Central memory CD8-positive, alpha-beta T cell (primary cell): ENCODE results near the gene PTGIS.

Experiments
- ATAC-seq: fragments of 150-1000 bp; cut with Tn5 transposase; replicated peaks from 2 replicates; pipeline ENCODE4 v1.10.0; 2022; ENCODE audit warnings: mild to moderate bottlenecking, moderate FRiP score, moderate number of reproducible peaks; ENCODE audit not compliant: poor library complexity, severe bottlenecking; ENCODE audit errors: extremely low read depth
- DNase-seq, 2 donors: peaks; one replicate each; pipeline ENCODE4 v3.0.0; 2021; ENCODE audit warnings: low spot score in 2 of 2
- H3K27ac Mint-ChIP-seq: one replicate; pipeline ENCODE4 v1.8.0; 2022; ENCODE audit warnings: low read depth, mild to moderate bottlenecking, moderate library complexity, mixed read lengths
- H3K27me3 Mint-ChIP-seq: one replicate; pipeline ENCODE4 v1.8.0; 2022; ENCODE audit warnings: mixed read lengths
- H3K36me3 Mint-ChIP-seq: one replicate; pipeline ENCODE4 v1.8.0; 2022; ENCODE audit warnings: mild to moderate bottlenecking, moderate library complexity, mixed read lengths; ENCODE audit not compliant: insufficient read depth
- H3K4me1 Mint-ChIP-seq: one replicate; pipeline ENCODE4 v1.8.0; 2022; ENCODE audit warnings: mixed read lengths
- H3K4me3 Mint-ChIP-seq: one replicate; pipeline ENCODE4 v1.8.0; 2022; ENCODE audit warnings: mild to moderate bottlenecking, moderate library complexity, mixed read lengths
- H3K9me3 Mint-ChIP-seq: one replicate; pipeline ENCODE4 v1.8.0; 2022; ENCODE audit warnings: mixed read lengths

PTGIS gene

DNA sequence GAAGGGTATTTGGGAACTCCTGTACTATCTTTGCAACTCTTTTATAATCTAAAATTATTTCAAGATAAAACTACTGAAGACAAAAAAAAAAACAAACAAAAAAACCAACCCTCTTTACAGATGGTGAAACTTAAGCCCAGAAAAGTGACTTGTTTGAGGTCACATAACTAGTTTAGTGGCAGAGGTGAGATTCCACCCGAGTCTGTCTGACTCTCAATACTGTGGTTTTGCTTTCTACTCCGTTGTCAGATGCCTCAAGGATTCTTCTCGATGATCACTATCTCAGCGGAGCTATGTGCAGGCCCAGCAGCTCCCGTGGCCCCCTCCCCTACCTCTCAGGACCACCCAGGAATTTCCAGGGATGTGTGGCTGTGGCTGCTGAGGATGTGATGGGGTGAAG is 49.4 kb downstream of the PTGIS start:
- H3K4me1 Mint-ChIP-seq, result peaks cover 8% of the 10 kb centered on the region
- H3K27me3 Mint-ChIP-seq, result peaks cover 44% of the 10 kb centered on the region
- H3K36me3 Mint-ChIP-seq, result no peaks in the 10 kb centered on the region
- ATAC-seq (peak; percentile 75), DNase-seq (no peak)
- H3K27ac Mint-ChIP-seq, result peak overlapping the region; percentile 35
- no peaks in the 10 kb centered on the region for H3K9me3 Mint-ChIP-seq
- no peak overlapping the region for H3K4me3 Mint-ChIP-seq

DNA sequence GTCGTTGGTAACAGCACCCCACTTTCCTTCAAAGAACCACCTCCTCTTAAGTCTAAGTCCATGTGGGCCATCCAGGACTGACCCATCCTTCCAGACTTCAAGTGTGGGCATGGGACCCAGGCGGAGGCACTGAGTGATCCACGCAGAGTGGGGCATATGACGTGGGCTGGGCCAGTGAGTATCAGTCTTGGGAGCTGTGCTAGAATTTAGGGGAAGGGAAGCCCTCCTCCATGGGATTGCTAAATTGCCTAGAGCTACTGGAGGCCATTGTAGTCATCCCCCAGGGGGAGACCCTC is 50.2 kb downstream of the PTGIS start:
- Mint-ChIP-seq H3K4me3 (no peak overlapping the region), H3K27me3 (peaks cover 36% of the 10 kb centered on the region), H3K4me1 (peaks cover 8% of the 10 kb centered on the region), H3K27ac (no peak overlapping the region), H3K9me3 (no peaks in the 10 kb centered on the region), H3K36me3 (no peaks in the 10 kb centered on the region)
- DNase-seq (no peak), ATAC-seq (no peak)

DNA sequence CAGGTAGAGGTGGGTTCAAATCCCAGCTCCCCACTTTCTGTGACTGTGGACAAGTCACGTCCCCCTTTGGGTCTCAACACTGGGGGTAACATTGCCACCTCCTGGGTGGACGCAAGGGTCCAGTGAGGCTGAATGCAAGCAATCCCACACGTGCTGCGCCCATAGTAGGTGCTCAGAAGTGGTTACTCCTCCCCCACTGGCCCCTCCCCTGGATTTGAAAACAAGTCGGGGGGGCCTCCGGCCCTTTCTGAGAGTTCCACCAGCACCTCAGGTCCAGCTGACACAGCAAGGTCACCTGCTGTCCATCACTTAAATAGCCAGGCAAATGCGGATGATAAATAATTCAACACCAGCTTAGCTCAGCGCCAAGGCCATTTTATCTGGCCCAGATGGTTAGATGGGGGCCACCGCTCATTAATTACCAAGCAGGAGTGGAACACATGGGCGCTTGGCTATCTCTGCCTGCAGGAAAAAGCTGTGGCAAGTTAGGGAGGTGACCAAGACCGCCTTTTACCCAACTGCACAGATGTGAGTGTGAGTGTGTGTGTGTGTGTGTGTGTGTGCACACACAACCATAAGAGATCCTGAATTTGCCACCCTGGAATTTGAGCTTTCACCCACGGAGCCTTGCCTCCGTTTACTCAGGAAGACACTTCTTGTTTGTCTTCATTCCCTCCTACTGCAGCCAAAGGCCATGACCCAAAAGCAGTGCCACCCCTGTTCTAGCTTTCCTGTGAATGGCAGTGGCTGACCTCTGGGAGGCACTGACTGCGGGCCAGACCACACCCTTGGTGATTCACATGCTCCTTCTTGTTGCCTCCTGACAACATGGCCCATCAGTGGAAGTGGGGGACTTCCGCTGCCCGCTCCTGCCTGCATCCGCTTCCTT is 50.8 kb downstream of the PTGIS start:
- Mint-ChIP-seq H3K27ac (no peak overlapping the region), H3K4me1 (peaks cover 8% of the 10 kb centered on the region), H3K27me3 (peaks cover 30% of the 10 kb centered on the region), H3K9me3 (no peaks in the 10 kb centered on the region), H3K36me3 (no peaks in the 10 kb centered on the region), H3K4me3 (no peak overlapping the region)
- ATAC-seq (no peak), DNase-seq (no peak)

GRCh38 chr20:49515586-49515985 is 52.4 kb downstream of the PTGIS start:
- no peaks in the 10 kb centered on the region for H3K36me3 Mint-ChIP-seq
- H3K4me3 Mint-ChIP-seq, result no peak overlapping the region
- H3K27ac Mint-ChIP-seq, result no peak overlapping the region
- peaks cover 8% of the 10 kb centered on the region for H3K4me1 Mint-ChIP-seq
- no peak for ATAC-seq
- no peaks in the 10 kb centered on the region for H3K9me3 Mint-ChIP-seq
- H3K27me3 Mint-ChIP-seq, result peaks cover 16% of the 10 kb centered on the region
- no peak for DNase-seq

DNA sequence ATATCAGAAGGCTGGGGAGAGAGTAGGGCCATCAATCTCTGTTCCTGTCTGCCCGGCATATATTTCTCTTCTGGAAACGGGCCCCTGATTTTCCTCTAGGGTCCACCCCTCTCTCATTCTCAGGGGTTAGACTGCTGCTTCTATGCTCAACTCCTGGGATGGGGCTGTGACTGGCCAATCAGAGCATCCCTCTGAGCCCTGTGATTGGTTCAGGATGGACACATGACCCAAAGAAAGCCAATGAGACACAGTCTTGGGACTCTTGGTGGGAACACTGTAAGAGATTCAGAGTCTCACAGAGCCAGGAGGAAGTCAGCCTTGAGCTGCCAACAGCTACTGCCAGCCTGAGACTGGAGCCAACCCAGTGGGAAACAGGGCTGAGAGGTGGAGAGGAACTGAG is 54.4 kb downstream of the PTGIS start:
- Mint-ChIP-seq H3K36me3 (peaks cover 3% of the 10 kb centered on the region), H3K9me3 (no peaks in the 10 kb centered on the region), H3K27me3 (peaks cover 7% of the 10 kb centered on the region), H3K27ac (no peak overlapping the region), H3K4me1 (peaks cover 3% of the 10 kb centered on the region), H3K4me3 (no peak overlapping the region)
- DNase-seq (no peak), ATAC-seq (no peak)

GRCh38 chr20:49513009-49513408 is 54.9 kb downstream of the PTGIS start:
- H3K36me3 Mint-ChIP-seq, result peaks cover 3% of the 10 kb centered on the region
- H3K4me1 Mint-ChIP-seq, result peaks cover 5% of the 10 kb centered on the region
- H3K9me3 Mint-ChIP-seq, result no peaks in the 10 kb centered on the region
- DNase-seq (no peak), ATAC-seq (no peak)
- H3K27me3 Mint-ChIP-seq, result peaks cover 12% of the 10 kb centered on the region
- no peak overlapping the region for H3K4me3 Mint-ChIP-seq
- no peak overlapping the region for H3K27ac Mint-ChIP-seq

- DNase-seq (no peak), ATAC-seq (no peak)
- H3K9me3 Mint-ChIP-seq, result no peaks in the 10 kb centered on the region
- peaks cover 23% of the 10 kb centered on the region for H3K27me3 Mint-ChIP-seq
- peaks cover 3% of the 10 kb centered on the region for H3K36me3 Mint-ChIP-seq
- peaks cover 5% of the 10 kb centered on the region for H3K4me1 Mint-ChIP-seq
- H3K27ac Mint-ChIP-seq, result no peak overlapping the region
- H3K4me3 Mint-ChIP-seq, result no peak overlapping the region
Measured at GRCh38 chr20:49511788-49512525, 56.0 kb downstream of the PTGIS start.

- no peak overlapping the region for H3K27ac Mint-ChIP-seq
- no peak for DNase-seq
- ATAC-seq, result no peak
- no peaks in the 10 kb centered on the region for H3K9me3 Mint-ChIP-seq
- H3K27me3 Mint-ChIP-seq, result peaks cover 35% of the 10 kb centered on the region
- H3K4me1 Mint-ChIP-seq, result peaks cover 5% of the 10 kb centered on the region
- no peak overlapping the region for H3K4me3 Mint-ChIP-seq
- peaks cover 3% of the 10 kb centered on the region for H3K36me3 Mint-ChIP-seq
Measured at GRCh38 chr20:49510562-49511122, 57.3 kb downstream of the PTGIS start.

DNA sequence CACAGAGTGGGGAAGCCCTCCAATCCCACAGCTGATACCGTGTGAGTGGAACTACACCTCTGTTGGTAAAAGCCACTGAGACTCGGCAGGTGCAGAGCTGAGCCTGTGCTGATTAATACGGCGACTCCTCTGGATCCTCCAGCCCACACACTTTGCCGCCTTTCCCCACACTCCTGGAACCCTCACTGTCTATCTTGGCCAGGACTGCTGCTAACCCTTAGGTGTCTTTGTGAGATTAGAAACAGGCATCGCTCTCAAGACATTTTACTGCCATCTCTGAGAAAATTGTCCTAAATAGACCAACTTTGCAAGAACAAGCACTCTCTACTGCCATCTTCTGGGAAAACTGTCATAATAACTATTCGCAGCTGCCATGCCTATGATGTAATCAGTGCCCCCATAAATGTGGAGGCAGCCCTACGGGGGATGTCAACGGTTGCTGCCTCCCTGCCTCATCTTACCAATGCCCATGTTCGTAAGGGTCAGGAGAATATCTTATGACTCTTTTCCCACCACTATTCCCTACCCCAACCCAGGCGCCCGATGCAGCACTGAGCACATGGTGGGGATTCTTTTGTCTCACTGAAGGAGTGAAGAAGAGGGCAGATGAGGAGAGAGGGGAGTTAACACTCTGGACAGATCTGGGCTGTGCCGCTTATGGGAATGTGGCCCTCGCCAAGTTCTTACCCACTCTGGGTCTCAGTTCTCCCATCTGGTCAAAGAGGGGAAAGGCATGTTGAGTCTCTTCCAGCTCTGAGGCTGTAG is 59.3 kb downstream of the PTGIS start:
- no peak overlapping the region for H3K27ac Mint-ChIP-seq
- H3K27me3 Mint-ChIP-seq, result peaks cover 45% of the 10 kb centered on the region
- H3K4me3 Mint-ChIP-seq, result no peak overlapping the region
- H3K9me3 Mint-ChIP-seq, result no peaks in the 10 kb centered on the region
- H3K36me3 Mint-ChIP-seq, result peaks cover 3% of the 10 kb centered on the region
- no peak for DNase-seq
- peaks cover 5% of the 10 kb centered on the region for H3K4me1 Mint-ChIP-seq
- ATAC-seq, result peak; percentile 40

DNA sequence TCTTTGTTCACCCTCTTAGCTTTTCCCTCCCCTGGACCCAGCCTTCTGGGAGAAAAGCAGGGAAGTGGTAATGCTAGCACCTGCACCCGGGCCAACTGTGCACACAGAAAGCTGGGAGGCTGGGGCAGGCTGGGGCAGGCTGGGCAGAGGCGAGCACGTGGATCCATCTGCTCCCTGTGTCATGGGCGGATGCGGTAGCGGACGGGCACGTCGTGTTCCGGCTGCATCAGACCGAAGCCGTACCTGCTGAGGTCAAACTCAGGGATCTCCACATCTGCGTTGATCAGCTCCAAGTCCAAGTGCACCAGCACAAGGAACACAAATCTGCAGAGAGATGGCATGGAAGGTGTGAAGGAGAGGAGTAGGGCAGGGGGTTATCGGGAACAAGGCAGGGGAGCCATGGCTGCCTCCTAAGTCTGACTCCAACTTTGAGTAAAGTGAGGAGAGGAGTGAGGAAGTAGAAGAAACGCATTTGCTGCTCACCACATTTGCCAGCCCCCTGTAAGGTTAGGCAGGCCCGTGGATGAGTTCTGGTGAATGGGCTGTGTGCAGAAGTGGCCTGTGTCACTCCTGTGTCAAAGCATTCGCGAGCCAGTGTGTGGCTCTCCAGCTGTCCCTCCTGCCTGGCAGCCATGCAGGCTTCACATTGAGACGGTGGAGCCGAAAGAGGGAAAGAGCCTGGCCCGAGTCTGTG is 60.0 kb downstream of the PTGIS start:
- Mint-ChIP-seq H3K36me3 (peaks cover 3% of the 10 kb centered on the region), H3K4me1 (peaks cover 5% of the 10 kb centered on the region), H3K27ac (no peak overlapping the region), H3K27me3 (peaks cover 53% of the 10 kb centered on the region), H3K4me3 (no peak overlapping the region), H3K9me3 (no peaks in the 10 kb centered on the region)
- ATAC-seq (no peak), DNase-seq (no peak)

GRCh38 chr20:49505518-49505917 is 62.4 kb downstream of the PTGIS start:
- ATAC-seq (no peak), DNase-seq (no peak)
- Mint-ChIP-seq H3K4me1 (peaks cover 5% of the 10 kb centered on the region), H3K36me3 (peaks cover 3% of the 10 kb centered on the region), H3K4me3 (no peak overlapping the region), H3K27me3 (peaks cover 55% of the 10 kb centered on the region), H3K27ac (no peak overlapping the region), H3K9me3 (no peaks in the 10 kb centered on the region)

DNA sequence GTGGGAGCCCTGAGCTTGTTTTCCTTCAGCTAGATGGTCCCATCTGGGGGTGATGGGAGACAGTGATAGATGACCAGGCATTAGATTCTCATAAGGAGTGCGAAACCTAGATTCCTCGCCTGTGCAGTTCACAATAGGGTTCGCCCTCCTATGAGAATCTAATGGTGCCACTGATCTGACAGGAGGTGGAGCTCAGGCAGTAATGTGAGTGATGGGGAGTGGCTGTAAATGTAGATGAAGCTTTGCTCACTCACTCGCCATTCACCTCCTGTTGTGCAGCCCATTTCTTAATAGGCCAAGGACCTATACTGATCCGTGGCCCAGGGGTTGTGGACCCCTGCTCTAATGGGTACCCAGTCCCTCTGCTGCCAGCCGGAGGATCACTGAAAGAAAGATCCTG is 64.8 kb downstream of the PTGIS start:
- no peak for ATAC-seq
- peaks cover 44% of the 10 kb centered on the region for H3K27me3 Mint-ChIP-seq
- H3K4me1 Mint-ChIP-seq, result no peaks in the 10 kb centered on the region
- H3K4me3 Mint-ChIP-seq, result no peak overlapping the region
- H3K9me3 Mint-ChIP-seq, result no peaks in the 10 kb centered on the region
- no peaks in the 10 kb centered on the region for H3K36me3 Mint-ChIP-seq
- DNase-seq, result no peak
- H3K27ac Mint-ChIP-seq, result no peak overlapping the region
